Bone marrow (tissue), 2 donors: ENCODE results near the gene SSU72.
"Not testable (repeated sequence)": the region's sequence is repeated elsewhere in the genome, so short reads cannot be mapped to it uniquely, and the experiment has no call there.

ENCODE experiments used
- DNase-seq, 2 donors: peaks; one replicate each; lab custom pipeline; 2025; lab: John Stamatoyannopoulos, UW

Gene SSU72

GRCh38 chr1:1558591-1558990 is 16.1 kb downstream of the SSU72 start:
- DNase-seq, result no peak

GRCh38 chr1:1557688-1558087 is 17.0 kb downstream of the SSU72 start:
- DNase-seq, result not testable (repeated sequence)

GRCh38 chr1:1556961-1557360 is 17.7 kb downstream of the SSU72 start:
- DNase-seq, result not testable (repeated sequence)

- no peak for DNase-seq
Observed at GRCh38 chr1:1556505-1556904, 18.2 kb downstream of the SSU72 start.

GRCh38 chr1:1554926-1555915 is 19.4 kb downstream of the SSU72 start:
- no peak for DNase-seq

- DNase-seq, result no peak
Observed at GRCh38 chr1:1554550-1554925, 20.1 kb downstream of the SSU72 start.

- no peak for DNase-seq
Observed at GRCh38 chr1:1553821-1554494, 20.7 kb downstream of the SSU72 start.

GRCh38 chr1:1552263-1552639 is 22.4 kb downstream of the SSU72 start:
- no peak for DNase-seq

- DNase-seq, result no peak
Observed at GRCh38 chr1:1551524-1552262, 23.0 kb downstream of the SSU72 start.

GRCh38 chr1:1550591-1551432 is 23.9 kb downstream of the SSU72 start:
- no peak for DNase-seq

- DNase-seq, result no peak
Observed at GRCh38 chr1:1550087-1550486, 24.6 kb downstream of the SSU72 start.

GRCh38 chr1:1548591-1548990 is 26.1 kb downstream of the SSU72 start:
- no peak for DNase-seq

- DNase-seq, result no peak
Observed at GRCh38 chr1:1547476-1547875, 27.2 kb downstream of the SSU72 start.

GRCh38 chr1:1547011-1547410 is 27.7 kb downstream of the SSU72 start:
- no peak for DNase-seq

GRCh38 chr1:1545946-1546737 is 28.5 kb downstream of the SSU72 start:
- no peak for DNase-seq

GRCh38 chr1:1544544-1544943 is 30.1 kb downstream of the SSU72 start:
- no peak for DNase-seq

- DNase-seq, result no peak
Observed at GRCh38 chr1:1543706-1544099, 31.0 kb downstream of the SSU72 start.

GRCh38 chr1:1542766-1543705 is 31.6 kb downstream of the SSU72 start:
- no peak for DNase-seq

- DNase-seq, result no peak
Observed at GRCh38 chr1:1541956-1542765, 32.5 kb downstream of the SSU72 start.
